ENCODE data around the gene SMARCA4.

Gene SMARCA4

DNA sequence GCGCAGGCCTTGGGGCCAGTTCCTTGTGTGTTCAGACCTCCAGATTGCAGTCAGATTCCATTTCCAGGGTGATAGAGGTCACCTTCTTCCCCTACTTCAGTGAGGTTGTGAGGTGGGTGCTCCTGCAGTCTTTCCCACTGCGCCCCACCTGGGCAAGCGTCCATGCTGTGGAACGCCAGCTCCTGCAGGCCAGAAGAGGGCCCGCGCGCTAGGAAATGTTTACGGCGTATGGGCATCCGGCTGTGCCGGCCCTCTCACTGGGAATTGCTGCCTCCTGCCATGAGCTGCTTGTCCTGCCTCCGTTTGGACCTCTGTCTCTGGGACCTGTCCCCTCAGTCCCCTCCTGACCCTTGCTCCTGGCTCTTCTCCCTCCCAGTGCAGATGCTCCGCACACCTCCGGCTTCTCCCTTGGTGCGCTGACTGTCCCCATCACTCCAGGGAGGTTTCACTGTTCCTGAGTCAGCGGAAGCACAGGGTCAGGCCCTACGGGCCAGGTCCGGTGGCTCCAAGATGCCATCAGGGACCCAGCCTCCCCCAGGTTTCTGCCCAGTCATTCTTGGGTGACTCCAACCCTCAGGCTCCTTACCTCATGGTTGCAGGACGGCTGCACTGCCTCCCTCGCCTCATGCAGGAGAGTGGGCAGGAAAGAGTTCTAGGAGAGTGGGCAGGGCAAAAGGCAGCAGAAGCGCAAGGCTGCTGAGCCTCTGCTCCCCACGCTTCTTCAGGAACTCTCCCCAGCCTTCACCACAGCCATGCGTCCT, 56.6 kb downstream of the SMARCA4 start:
- no peak for DNase-seq

DNA sequence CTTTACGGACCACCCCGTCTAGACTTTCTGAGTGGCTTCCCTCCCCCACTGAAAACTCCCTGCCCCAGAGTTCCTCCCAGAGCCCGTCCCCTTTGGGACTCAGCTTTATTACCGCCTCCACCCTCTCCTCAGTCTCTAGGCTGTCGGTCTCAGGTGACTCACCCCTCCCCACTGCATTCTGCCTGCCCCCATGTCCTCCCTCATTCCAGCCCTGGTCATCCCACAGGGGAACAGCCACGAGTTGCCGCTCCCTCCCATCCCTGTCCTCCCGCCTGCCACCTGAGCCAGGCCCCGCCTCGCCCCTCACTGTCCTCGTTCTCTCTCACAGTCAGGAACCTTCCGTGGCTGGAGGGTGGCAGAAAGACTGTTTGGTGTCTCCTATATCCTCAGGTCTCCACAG, 57.3 kb downstream of the SMARCA4 start:
- no peak for DNase-seq

DNA sequence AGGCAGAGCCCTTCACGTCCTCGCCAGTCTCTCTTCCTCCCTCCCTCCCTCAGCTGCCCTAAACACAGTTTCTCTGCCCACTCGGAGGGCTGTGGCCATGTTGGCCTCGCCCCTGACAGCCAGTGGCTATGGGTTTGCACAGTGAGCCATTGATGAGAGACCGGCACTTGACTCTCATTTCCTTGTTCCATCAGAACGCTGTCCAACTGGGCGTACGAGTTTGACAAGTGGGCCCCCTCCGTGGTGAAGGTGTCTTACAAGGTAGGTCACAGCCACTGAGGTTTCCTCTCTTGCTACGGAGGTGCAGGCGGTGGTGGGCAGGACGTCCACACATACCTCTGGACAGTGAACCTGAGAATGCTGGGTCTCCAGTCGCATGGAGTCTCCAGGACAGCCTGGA, 57.9 kb downstream of the SMARCA4 start:
- no peak for DNase-seq

DNA sequence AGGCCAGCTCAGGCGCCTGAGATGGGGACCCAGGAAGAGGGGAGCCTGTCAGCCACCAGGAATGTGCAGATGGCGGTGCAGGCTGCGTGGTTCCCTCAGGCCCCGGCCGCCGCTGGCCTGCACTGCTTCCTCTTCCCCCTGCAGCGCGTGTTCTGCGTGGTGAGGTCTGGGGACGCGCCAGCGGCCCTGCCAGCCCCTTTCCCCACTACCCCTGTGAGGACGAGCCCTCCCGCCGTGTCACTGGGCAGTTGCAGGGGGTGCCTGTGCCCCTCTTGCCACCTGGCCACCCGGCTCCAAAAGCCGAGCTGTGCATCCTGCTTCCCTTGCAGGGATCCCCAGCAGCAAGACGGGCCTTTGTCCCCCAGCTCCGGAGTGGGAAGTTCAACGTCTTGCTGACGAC, 58.4 kb downstream of the SMARCA4 start:
- no peak for DNase-seq

DNA sequence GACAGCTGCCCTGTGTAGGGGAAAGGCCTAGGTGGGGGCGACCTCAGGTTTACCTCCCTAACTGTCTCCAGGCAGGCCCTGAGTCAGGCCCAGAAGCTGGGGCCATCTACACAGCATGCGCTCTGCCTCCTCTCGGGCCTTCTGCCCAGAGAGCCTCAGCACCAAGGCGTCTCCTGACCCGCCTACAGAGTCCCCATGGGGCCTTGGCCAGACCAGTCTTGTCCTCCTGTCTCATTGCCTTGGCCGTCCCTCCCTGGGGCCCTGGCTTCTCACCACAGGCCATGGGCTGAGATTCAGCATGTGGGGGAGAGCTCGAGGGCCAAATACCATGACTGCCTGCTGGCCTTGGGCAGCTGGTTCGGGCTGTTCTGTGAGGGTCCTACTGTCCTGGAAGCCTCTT, 59.0 kb downstream of the SMARCA4 start:
- no peak for DNase-seq

DNA sequence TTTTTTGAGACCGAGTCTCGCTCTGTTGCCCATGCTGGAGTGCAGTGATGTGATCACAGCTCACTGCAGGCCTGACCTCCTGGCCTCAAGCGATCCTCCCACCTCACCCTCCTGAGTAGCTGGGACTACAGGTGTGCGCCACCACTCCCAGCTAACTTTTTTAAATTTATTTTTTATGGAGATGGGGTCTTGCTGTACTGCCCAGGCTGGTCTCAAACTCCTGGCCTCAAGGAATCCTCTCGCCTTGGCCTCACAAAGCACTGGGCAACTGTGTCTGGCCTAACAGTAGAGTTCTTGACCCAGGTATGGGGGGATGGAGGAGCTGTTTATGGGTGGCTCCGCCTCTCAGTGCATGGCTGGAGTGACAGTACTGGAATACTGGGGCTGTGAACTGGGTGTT, 59.6 kb downstream of the SMARCA4 start:
- DNase-seq: no peak

DNA sequence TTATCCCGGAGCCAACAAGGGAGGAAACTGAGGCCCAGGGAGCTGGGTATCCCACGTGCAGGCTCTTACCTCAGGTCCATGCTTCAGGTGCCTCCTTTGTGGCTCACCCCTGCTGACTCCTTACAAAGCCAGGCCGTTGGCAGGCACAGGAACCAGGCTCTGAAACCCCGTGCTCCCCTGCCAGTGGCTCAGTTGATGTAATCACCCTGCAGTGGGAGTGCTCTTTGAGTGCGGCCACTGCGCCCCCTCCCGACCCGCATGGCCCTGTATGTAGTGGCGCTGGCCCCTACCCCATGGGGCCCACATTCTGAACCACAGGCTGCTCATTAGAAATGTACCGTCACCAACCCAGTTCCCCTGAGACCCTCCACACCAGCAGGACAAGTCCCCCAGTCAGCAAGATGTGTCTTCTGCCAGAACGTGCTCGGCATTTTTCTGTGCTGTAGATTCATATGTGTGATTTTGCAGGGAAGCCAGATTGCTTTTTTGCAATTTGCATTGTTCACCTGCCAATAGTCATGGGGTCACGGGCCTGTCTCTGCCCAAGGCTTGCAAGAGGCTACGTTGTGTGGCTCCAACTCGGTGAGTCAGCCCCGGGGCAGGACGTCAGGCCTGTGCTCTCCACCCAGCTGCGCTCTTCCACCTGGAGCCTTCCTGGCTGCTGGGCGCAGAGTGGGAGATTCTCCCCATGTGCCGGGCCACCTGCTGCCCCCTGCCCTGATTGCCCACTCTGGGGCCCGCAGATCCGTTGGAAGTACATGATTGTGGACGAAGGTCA, 60.3 kb downstream of the SMARCA4 start:
- DNase-seq: no peak

DNA sequence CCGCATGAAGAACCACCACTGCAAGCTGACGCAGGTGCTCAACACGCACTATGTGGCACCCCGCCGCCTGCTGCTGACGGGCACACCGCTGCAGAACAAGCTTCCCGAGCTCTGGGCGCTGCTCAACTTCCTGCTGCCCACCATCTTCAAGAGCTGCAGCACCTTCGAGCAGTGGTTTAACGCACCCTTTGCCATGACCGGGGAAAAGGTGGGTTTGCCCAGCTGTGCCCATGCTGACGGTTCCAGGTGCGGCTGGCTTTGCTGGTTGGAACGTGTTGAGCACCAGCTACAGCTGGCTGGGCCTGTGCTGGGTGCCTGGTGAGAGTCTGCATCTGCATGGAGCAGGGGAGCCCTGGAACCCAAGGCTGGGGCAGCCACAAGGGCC, 60.9 kb downstream of the SMARCA4 start:
- no peak for DNase-seq

DNA sequence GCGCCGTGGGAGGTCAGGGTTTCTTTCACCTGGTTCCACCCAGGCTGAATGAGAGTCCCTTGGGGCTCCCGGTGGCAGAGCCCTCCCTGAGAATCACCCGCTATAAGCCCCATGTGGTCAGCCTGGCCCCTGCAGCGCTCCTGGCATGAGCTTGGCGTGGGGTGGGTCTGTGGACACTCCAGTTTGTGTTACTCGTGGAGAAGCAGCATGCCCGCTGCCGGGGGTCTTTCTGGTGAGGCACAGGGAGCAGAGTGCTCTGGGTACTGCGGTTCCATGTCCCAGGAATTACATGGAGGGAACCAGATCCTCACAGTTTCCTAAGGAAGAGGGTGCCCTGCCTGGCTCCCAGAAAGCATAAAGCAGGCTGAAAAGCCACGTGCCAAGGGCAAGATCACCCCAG, 62.2 kb downstream of the SMARCA4 start:
- no peak for DNase-seq

DNA sequence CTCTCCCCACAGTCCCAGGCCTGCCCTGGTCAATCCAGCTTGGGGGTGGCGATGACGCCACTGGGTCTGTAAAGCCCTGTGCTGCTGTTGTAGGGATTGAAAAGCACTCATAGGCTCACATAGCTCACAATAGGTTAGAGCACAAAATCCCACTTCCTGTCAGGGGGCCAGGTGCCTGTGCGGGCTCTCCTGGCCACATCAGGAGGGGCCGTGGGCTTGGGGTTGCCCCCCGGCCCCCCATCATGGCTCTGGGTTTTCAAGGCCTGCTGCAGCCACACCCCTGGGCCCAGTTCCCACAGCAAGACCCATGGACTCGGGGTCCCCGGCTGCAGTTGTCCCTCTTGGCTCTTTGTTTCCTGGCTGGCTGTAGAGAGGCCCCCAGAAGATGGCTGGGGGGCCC, 62.9 kb downstream of the SMARCA4 start:
- DNase-seq: no peak

DNA sequence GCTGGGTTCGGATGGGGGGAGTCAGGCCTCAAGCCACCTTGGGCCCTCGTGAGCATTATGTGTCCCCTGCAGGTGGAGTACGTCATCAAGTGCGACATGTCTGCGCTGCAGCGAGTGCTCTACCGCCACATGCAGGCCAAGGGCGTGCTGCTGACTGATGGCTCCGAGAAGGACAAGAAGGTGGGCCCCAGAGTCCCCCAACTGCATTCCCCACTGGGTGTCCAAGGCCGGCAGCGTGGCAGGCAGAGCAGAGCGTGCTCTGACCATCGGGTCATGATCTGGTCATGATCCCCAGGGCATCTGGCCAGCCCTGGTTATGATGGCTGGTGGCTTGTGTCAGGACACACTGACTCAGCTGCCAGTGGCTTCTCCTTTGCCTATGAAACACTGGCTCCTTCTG, 63.4 kb downstream of the SMARCA4 start:
- DNase-seq: no peak

DNA sequence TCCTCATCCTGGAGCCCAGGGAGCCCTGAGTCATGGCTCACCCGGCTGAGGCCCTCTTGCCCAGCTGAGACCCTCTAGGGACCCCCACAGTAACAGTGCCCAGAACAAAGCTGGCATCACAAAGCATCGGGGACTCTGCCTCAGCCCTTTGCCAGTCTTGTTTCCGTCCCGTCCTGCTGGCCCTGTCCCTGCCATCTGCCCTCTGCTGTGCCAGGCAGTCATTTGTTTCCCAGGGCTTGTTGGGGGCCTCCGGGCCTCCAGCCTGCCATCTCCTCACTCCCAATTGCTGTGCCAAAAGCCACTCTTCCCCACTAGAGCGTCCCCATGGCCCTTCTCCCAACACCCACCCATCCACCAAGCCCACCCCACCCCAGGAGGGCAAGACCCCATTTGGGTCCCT, 64.2 kb downstream of the SMARCA4 start:
- no peak for DNase-seq

DNA sequence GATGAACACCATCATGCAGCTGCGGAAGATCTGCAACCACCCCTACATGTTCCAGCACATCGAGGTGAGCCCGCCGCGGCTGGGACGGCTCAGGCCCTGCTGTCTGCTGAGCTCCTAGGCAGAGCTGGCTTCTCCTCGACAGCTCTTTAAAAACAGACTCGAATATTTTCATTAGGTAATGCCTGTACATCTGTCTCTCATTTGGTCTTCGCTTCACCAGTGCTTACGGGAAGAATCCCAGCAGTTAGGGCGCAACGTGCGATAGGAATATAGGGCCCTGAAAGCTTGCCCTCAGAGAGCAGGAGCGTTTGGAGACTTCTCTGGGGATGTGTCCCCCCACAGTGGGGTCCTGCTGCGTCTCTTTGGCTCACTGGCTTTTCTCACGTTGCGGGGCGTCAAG, 64.6 kb downstream of the SMARCA4 start:
- DNase-seq: no peak

DNA sequence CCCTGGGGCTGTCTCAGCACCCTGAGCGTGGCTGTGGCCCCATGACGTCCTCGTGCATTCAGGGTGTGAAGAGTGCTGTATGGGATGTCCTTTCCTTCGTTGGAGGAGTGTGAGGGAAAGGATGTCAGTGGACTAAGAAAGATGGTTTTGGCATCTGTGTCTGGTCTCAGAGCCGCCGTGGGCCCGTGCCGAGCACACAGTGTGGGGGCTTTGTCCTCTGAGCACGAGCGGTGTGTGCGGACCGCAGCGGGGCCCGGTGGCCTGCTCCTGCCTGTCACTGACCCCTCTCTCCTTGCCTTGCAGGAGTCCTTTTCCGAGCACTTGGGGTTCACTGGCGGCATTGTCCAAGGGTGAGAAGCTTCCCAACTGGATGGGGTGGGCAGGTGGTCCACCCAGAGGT, 65.2 kb downstream of the SMARCA4 start:
- DNase-seq: no peak

DNA sequence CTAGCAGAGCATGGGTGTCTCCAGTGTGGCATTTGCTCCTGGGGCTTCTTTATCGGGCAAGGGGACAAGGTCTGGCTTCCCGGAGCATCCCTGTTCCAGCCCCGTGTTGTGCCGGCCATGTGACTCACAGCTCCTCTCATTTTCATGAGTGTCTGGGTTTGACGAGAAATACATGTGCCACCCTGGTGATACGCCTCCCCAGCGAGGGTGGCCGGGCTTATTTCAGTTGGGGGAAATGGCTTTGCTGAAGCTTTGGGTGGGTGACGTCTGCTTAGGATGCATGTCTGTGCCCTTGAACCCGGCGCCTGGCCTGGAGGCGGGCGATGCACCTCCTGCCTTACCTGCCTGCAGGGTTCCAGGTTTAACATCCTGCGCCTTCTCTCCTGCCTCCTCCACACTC, 66.6 kb downstream of the SMARCA4 start:
- DNase-seq: no peak

DNA sequence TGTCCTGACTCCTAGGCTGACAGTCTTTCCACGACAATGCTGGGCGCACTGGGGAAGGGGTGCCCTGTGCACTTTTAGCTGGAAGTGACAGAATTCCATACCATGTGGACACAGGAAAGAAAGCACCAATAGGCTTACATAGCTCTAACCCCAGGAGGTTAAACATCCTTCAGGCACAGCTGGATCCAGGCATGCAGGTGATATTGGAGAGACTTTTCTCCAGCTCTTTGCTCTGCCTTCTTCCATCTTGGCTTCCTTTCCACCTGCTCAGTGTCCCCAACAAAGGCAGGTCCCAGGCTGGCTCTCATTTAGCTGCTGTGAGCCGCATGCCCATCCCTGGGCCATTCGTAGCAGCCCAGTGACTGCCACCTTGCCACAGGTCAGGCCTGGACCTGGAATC, 67.3 kb downstream of the SMARCA4 start:
- DNase-seq: no peak

DNA sequence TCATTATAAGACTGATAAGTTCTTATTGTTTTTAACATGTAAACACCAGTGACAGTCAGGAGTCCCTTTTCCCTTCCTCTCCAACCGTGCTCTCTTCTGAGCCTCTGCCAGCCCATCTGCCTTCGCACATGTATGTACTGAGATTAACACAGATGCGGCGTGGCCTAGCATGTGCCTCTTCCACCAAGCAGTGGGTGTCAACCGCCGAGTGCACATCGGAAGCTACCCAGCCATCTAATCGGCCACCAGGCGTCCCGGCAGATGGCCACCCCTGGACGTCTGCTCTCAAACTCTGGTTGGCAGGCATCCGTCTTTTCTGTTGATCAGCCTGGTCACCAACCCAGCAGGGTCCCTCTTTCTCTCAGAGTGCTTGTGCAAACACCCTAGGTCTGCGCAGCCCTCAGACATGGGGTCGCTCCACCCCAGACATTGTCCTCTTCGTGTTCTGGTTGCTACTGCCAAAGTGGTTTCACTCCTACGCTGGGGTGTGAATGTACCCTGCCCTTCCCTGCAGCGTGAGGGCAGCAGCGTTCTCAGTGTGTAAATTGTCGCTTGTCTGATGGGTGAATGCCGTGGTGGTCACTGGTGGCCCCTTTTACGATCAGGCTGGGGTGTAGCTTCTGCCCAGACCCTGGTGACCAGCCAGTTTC, 70.7 kb downstream of the SMARCA4 start:
- no peak for DNase-seq

DNA sequence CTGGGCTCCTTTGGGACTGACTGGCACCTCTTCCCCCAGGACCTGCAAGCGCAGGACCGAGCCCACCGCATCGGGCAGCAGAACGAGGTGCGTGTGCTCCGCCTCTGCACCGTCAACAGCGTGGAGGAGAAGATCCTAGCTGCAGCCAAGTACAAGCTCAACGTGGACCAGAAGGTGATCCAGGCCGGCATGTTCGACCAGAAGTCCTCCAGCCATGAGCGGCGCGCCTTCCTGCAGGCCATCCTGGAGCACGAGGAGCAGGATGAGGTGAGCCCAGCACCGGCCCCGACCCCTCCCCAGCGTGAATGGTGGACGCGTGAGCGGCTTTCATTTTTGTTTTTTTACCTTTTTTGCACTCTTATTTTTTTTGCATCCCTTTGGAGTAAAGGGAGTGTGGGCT, 72.4 kb downstream of the SMARCA4 start:
- no peak for DNase-seq

DNA sequence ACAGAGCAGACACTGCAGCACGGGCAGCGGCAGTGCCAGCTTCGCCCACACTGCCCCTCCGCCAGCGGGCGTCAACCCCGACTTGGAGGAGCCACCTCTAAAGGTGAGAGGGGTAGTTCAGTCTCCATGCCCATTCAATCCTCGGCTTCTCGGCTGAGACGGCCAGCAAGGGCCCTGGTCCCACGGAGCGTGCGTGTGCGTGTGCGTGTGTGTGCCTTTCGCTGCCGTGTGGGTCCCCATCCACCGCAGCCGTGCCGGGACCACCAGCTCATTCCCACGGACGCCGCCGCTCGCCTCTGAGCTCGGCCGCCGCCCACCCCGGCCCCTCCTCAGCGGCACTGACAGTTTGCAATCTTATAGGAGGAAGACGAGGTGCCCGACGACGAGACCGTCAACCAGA, 72.9 kb downstream of the SMARCA4 start:
- no peak for DNase-seq

DNA sequence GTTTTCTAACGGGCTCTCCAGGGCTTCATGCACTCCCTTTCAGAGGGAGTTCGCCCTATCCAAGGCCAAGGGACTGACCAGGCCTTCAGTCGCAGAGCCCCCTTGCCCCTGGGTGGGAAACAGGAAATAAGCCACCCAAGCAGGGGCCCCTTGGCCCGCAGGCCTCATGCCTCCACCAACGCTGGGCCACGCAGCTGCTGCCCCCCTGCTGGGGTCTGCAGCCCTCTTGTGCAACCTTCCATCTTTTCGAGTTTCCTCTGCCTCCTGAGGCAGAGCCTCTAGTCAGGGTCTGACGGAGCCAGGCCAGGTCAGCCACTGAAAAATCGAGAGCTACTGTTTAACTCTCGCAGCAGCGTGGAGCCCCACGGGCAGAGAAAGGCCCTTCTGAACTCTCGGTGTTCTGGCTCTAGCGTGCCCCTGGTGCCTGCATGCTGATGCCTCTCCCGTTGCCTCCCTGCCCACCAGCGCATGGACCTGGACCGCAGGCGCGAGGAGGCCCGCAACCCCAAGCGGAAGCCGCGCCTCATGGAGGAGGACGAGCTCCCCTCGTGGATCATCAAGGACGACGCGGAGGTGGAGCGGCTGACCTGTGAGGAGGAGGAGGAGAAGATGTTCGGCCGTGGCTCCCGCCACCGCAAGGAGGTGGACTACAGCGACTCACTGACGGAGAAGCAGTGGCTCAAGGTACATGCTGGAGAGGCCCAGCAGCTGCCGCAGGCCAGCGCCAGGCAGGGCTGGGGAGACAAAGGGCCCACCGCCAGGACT, 73.8 kb downstream of the SMARCA4 start:
- DNase-seq: no peak

DNA sequence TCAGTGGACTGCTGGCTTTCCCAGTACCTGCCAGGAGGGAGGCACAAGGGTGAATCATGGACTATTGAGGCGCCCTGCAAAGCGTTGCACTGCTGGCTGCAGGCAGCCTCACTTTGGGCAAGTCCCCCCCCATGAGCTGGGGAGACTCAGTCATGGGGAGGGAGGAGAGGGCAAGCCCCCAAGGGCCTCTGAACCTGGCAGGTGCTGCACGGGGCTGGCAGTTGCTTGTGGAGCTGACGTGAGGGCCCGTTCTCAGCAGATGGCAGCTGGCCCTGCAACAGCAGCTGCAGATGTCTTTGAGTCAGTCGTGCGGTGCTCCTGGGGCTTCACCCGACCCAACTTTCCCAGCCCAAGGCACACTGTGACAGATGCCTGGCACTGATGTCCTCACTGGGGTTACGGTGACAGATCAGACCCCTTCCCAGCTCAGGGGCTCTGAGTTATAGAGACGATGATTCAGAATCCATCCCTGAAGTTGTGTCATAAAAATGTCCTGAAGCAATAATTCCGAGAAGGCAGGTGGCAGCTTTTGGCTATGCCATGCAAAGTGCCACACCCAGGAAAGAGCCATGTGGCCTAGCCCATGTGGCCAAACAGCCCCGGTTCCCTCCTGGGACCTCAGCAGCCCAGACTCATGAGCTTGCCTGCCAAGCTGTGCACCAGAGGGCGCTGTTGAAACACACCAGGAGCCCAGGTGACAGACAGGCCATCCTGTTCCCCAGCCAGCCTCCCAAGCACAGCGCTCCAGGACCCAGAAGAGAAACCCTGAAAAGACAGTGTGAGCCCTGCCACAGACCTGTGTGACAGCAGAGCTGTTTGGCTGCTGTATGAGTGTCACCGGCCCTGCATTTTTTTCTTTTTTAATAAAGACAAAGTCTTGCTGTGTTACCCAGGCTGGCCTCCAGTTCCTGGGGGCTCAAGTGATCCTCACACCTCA, 74.9 kb downstream of the SMARCA4 start:
- DNase-seq: peak; percentile 86

DNA sequence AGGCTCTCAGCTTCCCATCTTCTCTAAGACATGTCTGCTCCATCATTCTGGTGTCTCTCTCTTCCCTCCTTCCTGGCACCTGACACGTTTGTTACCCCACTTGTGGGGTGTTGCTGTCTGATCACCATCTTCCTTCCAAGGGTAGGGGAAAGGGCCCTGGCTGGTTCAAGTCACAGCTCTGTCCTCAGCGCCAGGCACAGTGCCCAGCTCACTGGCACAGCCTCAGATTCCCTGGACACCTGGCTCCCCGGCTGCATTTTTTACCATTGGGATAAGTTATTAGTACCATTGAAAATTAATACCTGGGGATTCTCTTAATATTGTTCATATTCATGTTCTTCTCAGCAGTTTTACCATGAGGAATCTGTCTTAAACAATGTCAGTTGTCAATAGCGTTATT, 77.7 kb downstream of the SMARCA4 start:
- DNase-seq: no peak

Data from NCI-H2107 (cell line).